HG03432 (cell line): Measurements from ENCODE around the gene R3HDML.
"Not testable (repeated sequence)": the region's sequence is repeated elsewhere in the genome, so short reads cannot be mapped to it uniquely, and the experiment has no call there.

Experiments
- ATAC-seq: cut with Tn5 transposase; IDR thresholded peaks from one replicate; pipeline ENCODE4 v1.9.1; 2021; ENCODE audit warnings: mild to moderate bottlenecking, moderate library complexity; ENCODE audit not compliant: unreplicated experiment

R3HDML gene

GRCh38 chr20:44327748-44328147, 9.1 kb upstream of the R3HDML start:
- ATAC-seq, result not testable (repeated sequence)

- ATAC-seq, result no peak
Measured at GRCh38 chr20:44328428-44328827, 8.4 kb upstream of the R3HDML start.

GRCh38 chr20:44331201-44331600, 5.6 kb upstream of the R3HDML start:
- ATAC-seq, result no peak

GRCh38 chr20:44334306-44334705, 2.5 kb upstream of the R3HDML start:
- no peak for ATAC-seq

GRCh38 chr20:44334709-44335108, 2.1 kb upstream of the R3HDML start:
- ATAC-seq, result no peak

- ATAC-seq, result no peak
Measured at GRCh38 chr20:44335675-44336074, 1.2 kb upstream of the R3HDML start.

GRCh38 chr20:44336086-44336485, 757 bp upstream of the R3HDML start:
- ATAC-seq, result no peak

- ATAC-seq, result no peak
Measured at GRCh38 chr20:44342248-44342647, 5.4 kb downstream of the R3HDML start.

GRCh38 chr20:44343162-44343675, 6.4 kb downstream of the R3HDML start:
- ATAC-seq, result no peak

- no peak for ATAC-seq
Measured at GRCh38 chr20:44344723-44345122, 7.9 kb downstream of the R3HDML start.

- ATAC-seq, result no peak
Measured at GRCh38 chr20:44345147-44345546, 8.3 kb downstream of the R3HDML start.

GRCh38 chr20:44345941-44346340, 9.1 kb downstream of the R3HDML start:
- not testable (repeated sequence) for ATAC-seq

- no peak for ATAC-seq
Measured at GRCh38 chr20:44348168-44348659, 11.4 kb downstream of the R3HDML start.

GRCh38 chr20:44349349-44349748, 12.5 kb downstream of the R3HDML start:
- ATAC-seq, result no peak

GRCh38 chr20:44350567-44350966, 13.7 kb downstream of the R3HDML start:
- no peak for ATAC-seq

GRCh38 chr20:44354979-44355497, 18.2 kb downstream of the R3HDML start:
- ATAC-seq, result no peak

- no peak for ATAC-seq
Measured at GRCh38 chr20:44355498-44356352, 18.9 kb downstream of the R3HDML start, which contains the start of gene HNF4A. TSS of gene HNF4A (plus strand) at chr20:44355699. CDS start at chr20:44355805, 106 bp downstream.

GRCh38 chr20:44356353-44356723, 19.5 kb downstream of the R3HDML start:
- ATAC-seq, result no peak

- ATAC-seq, result no peak
Measured at GRCh38 chr20:44357020-44357419, 20.2 kb downstream of the R3HDML start.

GRCh38 chr20:44357555-44358125, 20.8 kb downstream of the R3HDML start:
- no peak for ATAC-seq

GRCh38 chr20:44358776-44359175, 21.9 kb downstream of the R3HDML start:
- ATAC-seq, result no peak

GRCh38 chr20:44360221-44360620, 23.4 kb downstream of the R3HDML start:
- no peak for ATAC-seq
